SK-N-SH (cell line): Measurements from ENCODE around the gene MATN1.

Experiments
- EP300 ChIP-seq, 2 experiments: IDR thresholded peaks; 2 replicates each; pipeline versions ENCODE4 v1.4.0 to v1.6.1; 2012; ENCODE audit warnings: borderline replicate concordance in 1 of 2, low read depth in 1 of 2, low read length in 1 of 2
- JUND ChIP-seq: IDR thresholded peaks from 2 replicates; pipeline ENCODE4 v1.4.0; 2012
- MAX ChIP-seq: IDR thresholded peaks from 2 replicates; pipeline ENCODE4 v1.4.0; 2012; ENCODE audit warnings: low read depth
- NRF1 ChIP-seq: IDR thresholded peaks from 2 replicates; pipeline ENCODE4 v1.6.1; 2012; ENCODE audit warnings: low read depth, mild to moderate bottlenecking, low read length
- SMC3 ChIP-seq: IDR thresholded peaks from 2 replicates; pipeline ENCODE4 v1.6.1; 2012; ENCODE audit warnings: low read depth, low read length, improper control_type of control experiment
- TF ChIP-seq, protein P1 (sequence below): fragments of 200-600 bp; sonication (generic); IDR thresholded peaks from 2 replicates; pipeline ENCODE4 v1.6.1; 2017; ENCODE audit warnings: antibody characterized with exemption, mild to moderate bottlenecking, moderate library complexity

- TF ChIP-seq JUND (no peak), EP300 (IDR thresholded peaks at IDR 0.05; ENCODE audit: borderline replicate concordance in 1 of 2, low read depth in 1 of 2, low read length in 1 of 2) (no peak), MAX (no peak), SMC3 (no peak), NRF1 (no peak)
- TF ChIP-seq, protein P1, sequence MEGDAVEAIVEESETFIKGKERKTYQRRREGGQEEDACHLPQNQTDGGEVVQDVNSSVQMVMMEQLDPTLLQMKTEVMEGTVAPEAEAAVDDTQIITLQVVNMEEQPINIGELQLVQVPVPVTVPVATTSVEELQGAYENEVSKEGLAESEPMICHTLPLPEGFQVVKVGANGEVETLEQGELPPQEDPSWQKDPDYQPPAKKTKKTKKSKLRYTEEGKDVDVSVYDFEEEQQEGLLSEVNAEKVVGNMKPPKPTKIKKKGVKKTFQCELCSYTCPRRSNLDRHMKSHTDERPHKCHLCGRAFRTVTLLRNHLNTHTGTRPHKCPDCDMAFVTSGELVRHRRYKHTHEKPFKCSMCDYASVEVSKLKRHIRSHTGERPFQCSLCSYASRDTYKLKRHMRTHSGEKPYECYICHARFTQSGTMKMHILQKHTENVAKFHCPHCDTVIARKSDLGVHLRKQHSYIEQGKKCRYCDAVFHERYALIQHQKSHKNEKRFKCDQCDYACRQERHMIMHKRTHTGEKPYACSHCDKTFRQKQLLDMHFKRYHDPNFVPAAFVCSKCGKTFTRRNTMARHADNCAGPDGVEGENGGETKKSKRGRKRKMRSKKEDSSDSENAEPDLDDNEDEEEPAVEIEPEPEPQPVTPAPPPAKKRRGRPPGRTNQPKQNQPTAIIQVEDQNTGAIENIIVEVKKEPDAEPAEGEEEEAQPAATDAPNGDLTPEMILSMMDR, result no peak
Observed at GRCh38 chr1:30705698-30706097, 17.7 kb downstream of the MATN1 start.
